HCT116 (cell line): ENCODE results near the gene IPO5. TPM values are rescaled to one million over a fixed set of nuclear protein-coding genes. Genes with fewer than 3 reads are reported as not detected.

Source experiments
- ATAC-seq: fragments of 200-7000 bp; cut with Tn5 transposase; 2 replicates; pipeline ENCODE4 v1.9.1; 2020; ENCODE audit warnings: mild to moderate bottlenecking, moderate library complexity
- BruUV-seq: library from RNA; stranded (reverse); fragments of 400-500 nt; replicated peaks from 2 replicates; lab custom pipeline; 2021; lab: Mats Ljungman, UMichigan
- CTCF ChIA-PET: fragments of 300-600 bp; sonication (Branson Sonifier 250); formaldehyde crosslinking; loops from one replicate; lab custom pipeline; 2021; ENCODE audit warnings: antibody characterized with exemption; lab: Charles Lee
- POLR2A ChIA-PET: fragments of 300-600, 350-600 bp; sonication (Branson Sonifier 250); formaldehyde crosslinking; loops from one replicate; lab custom pipeline; 2021; ENCODE audit warnings: antibody characterized with exemption; lab: Charles Lee
- RAD21 ChIA-PET, 2 experiments: fragments of 300-600 bp; sonication (Branson Sonifier 250); formaldehyde crosslinking; loops; one replicate each; lab custom pipeline; 2023; ENCODE audit warnings: low total read pairs in 2 of 2; ENCODE audit not compliant: uncharacterized antibody in 2 of 2, unreplicated experiment in 2 of 2, low non-redundant PET in 1 of 2; lab: Charles Lee
- DNase-seq: peaks from one replicate; pipeline ENCODE4 v3.0.0-alpha.2; 2010; ENCODE audit warnings: low read depth, low spot score
- H2AFZ ChIP-seq: fragments of 200-600 bp; shearing (Covaris generic), sonication (generic); 2 replicates; pipeline ENCODE4 v1.6.1; 2017; ENCODE audit warnings: low read depth, mixed run types, mixed read lengths, antibody characterized with exemption, low read length; ENCODE audit not compliant: poor library complexity, severe bottlenecking
- H3K27ac ChIP-seq: 2 replicates; pipeline ENCODE4 v1.5.1; 2012; ENCODE audit warnings: low read depth, low read length
- H3K27me3 ChIP-seq: fragments of 200-600 bp; sonication (generic); 2 replicates; pipeline ENCODE4 v1.6.1; 2016; ENCODE audit warnings: mixed run types, low read length, mixed read lengths; ENCODE audit not compliant: insufficient read depth
- H3K36me3 ChIP-seq, 2 experiments: fragments of 200-500 bp in 1 of 2; fragments of 200-600 bp in 1 of 2; sonication (Bioruptor generic) in 1 of 2; sonication (generic) in 1 of 2; 2 replicates each; pipeline versions ENCODE4 v1.5.1 to v1.6.1; 2014 to 2016; ENCODE audit warnings: low read length in 2 of 2, inconsistent platforms in 1 of 2, mixed read lengths in 1 of 2, mixed run types in 1 of 2; ENCODE audit not compliant: insufficient read depth in 2 of 2, control insufficient read depth in 1 of 2
- H3K4me1 ChIP-seq, 2 experiments: fragments of 200-600 bp in 1 of 2; sonication (generic) in 1 of 2; 2 replicates each; pipeline versions ENCODE4 v1.5.1 to v1.6.1; 2012 to 2017; ENCODE audit warnings: low read length in 2 of 2, inconsistent platforms in 1 of 2, mild to moderate bottlenecking in 1 of 2, mixed read lengths in 1 of 2, mixed run types in 1 of 2, moderate library complexity in 1 of 2; ENCODE audit not compliant: insufficient read depth in 2 of 2, control insufficient read depth in 1 of 2
- H3K4me2 ChIP-seq: fragments of 200-600 bp; sonication (generic); 2 replicates; pipeline ENCODE4 v1.6.1; 2017; ENCODE audit warnings: mixed run types, low read length, mixed read lengths
- H3K4me3 ChIP-seq, 2 experiments: fragments of 200-600 bp in 1 of 2; sonication (generic) in 1 of 2; replicated peaks in 1 of 2; 2 replicates each; pipeline ENCODE4 v1.5.1; 2011 to 2016; ENCODE audit warnings: low read length in 2 of 2, control low read depth in 1 of 2, low read depth in 1 of 2, mild to moderate bottlenecking in 1 of 2, mixed read lengths in 1 of 2, mixed run types in 1 of 2
- H3K79me2 ChIP-seq: fragments of 200-600 bp; sonication (generic); 2 replicates; pipeline ENCODE4 v1.6.1; 2017; ENCODE audit warnings: mild to moderate bottlenecking, mixed run types, low read length, moderate library complexity, mixed read lengths; ENCODE audit not compliant: insufficient read depth
- H3K9ac ChIP-seq: fragments of 200-600 bp; sonication (generic); 2 replicates; pipeline ENCODE4 v1.6.1; 2016; ENCODE audit warnings: low read length, mixed read lengths
- H3K9me2 ChIP-seq: fragments of 200-600 bp; sonication (generic), shearing (Covaris generic); 2 replicates; pipeline ENCODE4 v1.6.1; 2017; ENCODE audit warnings: mixed run types, mild to moderate bottlenecking, moderate library complexity; ENCODE audit not compliant: insufficient read depth
- H3K9me3 ChIP-seq, 2 experiments: fragments of 200-500 bp in 1 of 2; fragments of 200-600 bp in 1 of 2; sonication (Bioruptor generic) in 1 of 2; sonication (generic) in 1 of 2; 2 replicates each; pipeline ENCODE4 v1.6.1; 2014 to 2017; ENCODE audit warnings: low read length in 2 of 2, mixed read lengths in 2 of 2, inconsistent platforms in 1 of 2, low read depth in 1 of 2, mild to moderate bottlenecking in 1 of 2, mixed run types in 1 of 2, moderate library complexity in 1 of 2; ENCODE audit not compliant: control insufficient read depth in 1 of 2, insufficient read depth in 1 of 2
- H4K20me1 ChIP-seq: fragments of 200-600 bp; sonication (generic), shearing (Covaris generic); 2 replicates; pipeline ENCODE4 v1.6.1; 2017; ENCODE audit warnings: mixed run types, mild to moderate bottlenecking, moderate library complexity; ENCODE audit not compliant: insufficient read depth
- CBX3 ChIP-seq: IDR thresholded peaks from 2 replicates; pipeline ENCODE4 v1.6.1; 2012; ENCODE audit warnings: low read depth
- CTCF ChIP-seq, 3 experiments: fragments of 200-600 bp in 1 of 3; sonication (generic) in 1 of 3; IDR thresholded peaks in 2 of 3; conservative IDR thresholded peaks in 1 of 3; 2 replicates each; pipeline ENCODE4 v1.5.1; 2012 to 2017; ENCODE audit warnings: low read depth in 2 of 3, low read length in 2 of 3, antibody characterized with exemption in 1 of 3, borderline replicate concordance in 1 of 3, control low read depth in 1 of 3, mild to moderate bottlenecking in 1 of 3, mixed read lengths in 1 of 3, mixed run types in 1 of 3, moderate library complexity in 1 of 3; ENCODE audit not compliant: insufficient read depth in 1 of 3
- EZH2phosphoT487 ChIP-seq: fragments of 200-600 bp; IDR thresholded peaks from 2 replicates; pipeline ENCODE4 v1.6.1; 2018; ENCODE audit warnings: antibody characterized with exemption, borderline replicate concordance
- POLR2A ChIP-seq: IDR thresholded peaks from 2 replicates; pipeline ENCODE4 v1.7.0; 2011; ENCODE audit warnings: borderline replicate concordance; ENCODE audit not compliant: insufficient read depth, insufficient read length; ENCODE audit errors: extremely low read depth
- RAD21 ChIP-seq: IDR thresholded peaks from 2 replicates; pipeline ENCODE4 v1.6.1; 2012; ENCODE audit warnings: low read depth, mild to moderate bottlenecking
- REST ChIP-seq: IDR thresholded peaks from 2 replicates; pipeline ENCODE4 v1.6.1; 2012; ENCODE audit warnings: low read depth
- SP1 ChIP-seq: IDR thresholded peaks from 2 replicates; pipeline ENCODE4 v1.6.1; 2012; ENCODE audit warnings: low read depth
- ZNF274 ChIP-seq: fragments of 200-500 bp; sonication (Bioruptor generic); IDR thresholded peaks from 2 replicates; pipeline ENCODE4 v1.6.1; 2014; ENCODE audit warnings: mild to moderate bottlenecking, low read depth, low read length, inconsistent platforms
- intact Hi-C: fragments of 100-400 bp; cut with micrococcal nuclease; formaldehyde crosslinking; loops from 2 replicates; pipeline ENCODE4 v1.10.0; 2022
- total RNA-seq: library from RNA; stranded (reverse); gene quantifications from one replicate; pipeline ENCODE4 v1.2.1, GENCODE V29; 2021; ENCODE audit not compliant: unreplicated experiment

Gene IPO5
- total RNA-seq, 1 experiment from 2014 or later = 237 TPM

DNA sequence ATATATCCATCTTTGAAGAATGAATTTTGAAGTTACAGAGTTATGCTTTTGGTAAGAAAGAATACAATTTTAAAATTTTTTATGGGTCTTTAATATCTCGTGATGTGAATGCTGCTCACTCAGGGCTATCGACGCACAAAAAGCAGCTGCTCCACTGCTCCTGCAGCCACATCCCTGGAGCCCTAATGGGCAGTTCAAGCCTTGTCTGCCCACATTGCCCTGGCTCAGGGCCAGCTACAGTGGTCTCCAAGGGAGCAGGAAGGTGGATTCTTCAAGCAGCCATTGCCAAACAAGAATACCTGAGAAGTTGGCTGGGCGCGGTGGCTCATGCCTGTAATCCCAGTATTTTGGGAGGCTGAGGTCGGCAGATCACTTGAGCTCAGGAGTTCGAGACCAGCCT, 85.8 kb downstream of the IPO5 start:
- ChIA-PET RAD21 (no interaction called here), CTCF (no interaction called here), POLR2A (no interaction called here)
- Histone ChIP-seq H3K4me2 (no peak overlapping the region), H3K79me2 (no peaks in the 10 kb centered on the region), H3K27me3 (no peaks in the 10 kb centered on the region), H3K36me3 (no peaks in the 10 kb centered on the region), H3K9ac (no peak overlapping the region), H3K9me2 (no peaks in the 10 kb centered on the region), H3K9me3 (no peaks in the 10 kb centered on the region), H2AFZ (no peak overlapping the region), H4K20me1 (no peaks in the 10 kb centered on the region), H3K4me1 (no peaks in the 10 kb centered on the region; a peak in 1 of 4 replicates), H3K4me3 (no peak overlapping the region), H3K27ac (no peak overlapping the region)
- BruUV-seq = no TSS peak
- no peak for ATAC-seq
- no peak for DNase-seq
- no peak for TF ChIP-seq POLR2A
- intact Hi-C loops = no loop called here

- no peak overlapping the region for H3K4me3 ChIP-seq
- H3K4me1 ChIP-seq = no peaks in the 10 kb centered on the region; a peak in 1 of 4 replicates
- POLR2A ChIA-PET = no interaction called here
- H3K27me3 ChIP-seq = no peaks in the 10 kb centered on the region
- H3K4me2 ChIP-seq = no peak overlapping the region
- no peak overlapping the region for H2AFZ ChIP-seq
- H3K27ac ChIP-seq = no peak overlapping the region
- H3K9me2 ChIP-seq = no peaks in the 10 kb centered on the region
- RAD21 ChIA-PET = no interaction called here
- no peaks in the 10 kb centered on the region for H4K20me1 ChIP-seq
- H3K36me3 ChIP-seq = no peaks in the 10 kb centered on the region
- no peaks in the 10 kb centered on the region for H3K79me2 ChIP-seq
- BruUV-seq = no TSS peak
- DNase-seq = no peak
- intact Hi-C loops = loop anchor here (5.0 kb wide), 1 partner anchor 797 kb away; no protein-coding TSS in a partner anchor
- no peaks in the 10 kb centered on the region for H3K9me3 ChIP-seq
- CTCF ChIA-PET = no interaction called here
- no peak for ATAC-seq
- no peak overlapping the region for H3K9ac ChIP-seq
- TF ChIP-seq ZNF274 (no peak), POLR2A (no peak), REST (no peak), CBX3 (no peak), SP1 (no peak), CTCF (IDR thresholded peaks at IDR 0.05 in 2 of 3, conservative IDR thresholded peaks at IDR 0.05 in 1 of 3; ENCODE audit: borderline replicate concordance in 1 of 3, insufficient read depth in 1 of 3, low read depth in 2 of 3, low read length in 2 of 3) (0 out of 6 replicates have a peak, but pooled peaks of 1 of the 3 experiments have one; percentile 14), RAD21 (no peak), EZH2phosphoT487 (no peak)
Measured at GRCh38 chr13:98039964-98040363, 86.5 kb downstream of the IPO5 start.
